Activated naive CD8-positive, alpha-beta T cell treated with anti-CD3 and anti-CD28 coated beads, Interleukin-2, amount 10 ng/mL, durations not matched to agents 7 days and 5 days (primary cell): Measurements from ENCODE around the gene ATG9A. TPM values are rescaled to one million over a fixed set of nuclear protein-coding genes. Genes with fewer than 3 reads are reported as not detected.

ENCODE experiments used
- ATAC-seq: fragments of 150-1000 bp; cut with Tn5 transposase; one replicate; pipeline ENCODE4 v1.10.0; 2021; ENCODE audit warnings: low read depth, moderate library complexity
- POLR2A ChIA-PET: fragments of 350-600 bp; sonication (Branson Sonifier 250); formaldehyde crosslinking; loops from one replicate; lab custom pipeline; 2021; ENCODE audit warnings: antibody characterized with exemption; lab: Charles Lee
- DNase-seq: peaks from one replicate; pipeline ENCODE4 v3.0.0; 2021
- H3K27ac Mint-ChIP-seq: one replicate; pipeline ENCODE4 v1.8.0; 2022; ENCODE audit warnings: mild to moderate bottlenecking, mixed read lengths
- H3K27me3 Mint-ChIP-seq: one replicate; pipeline ENCODE4 v1.8.0; 2022; ENCODE audit warnings: mild to moderate bottlenecking, moderate library complexity, mixed read lengths
- H3K36me3 Mint-ChIP-seq: one replicate; pipeline ENCODE4 v1.8.0; 2021; ENCODE audit warnings: mild to moderate bottlenecking, mixed read lengths
- H3K4me1 Mint-ChIP-seq: one replicate; pipeline ENCODE4 v1.8.0; 2021; ENCODE audit warnings: mixed read lengths
- H3K4me3 Mint-ChIP-seq: one replicate; pipeline ENCODE4 v1.8.0; 2022; ENCODE audit warnings: mild to moderate bottlenecking, moderate library complexity, mixed read lengths
- H3K9me3 Mint-ChIP-seq: one replicate; pipeline ENCODE4 v1.8.0; 2021; ENCODE audit warnings: mixed read lengths
- total RNA-seq, 2 experiments: library from RNA; stranded (reverse); gene quantifications; one replicate each; pipeline ENCODE4 v1.2.3, GENCODE V29; 2021

The ATG9A gene
- total RNA-seq, 2 experiments from 2014 or later, result 56.0 to 62.1 TPM

GRCh38 chr2:219182331-219183150 lies 46.9 kb downstream of the ATG9A start:
- no peaks in the 10 kb centered on the region for H3K27me3 Mint-ChIP-seq

DNA sequence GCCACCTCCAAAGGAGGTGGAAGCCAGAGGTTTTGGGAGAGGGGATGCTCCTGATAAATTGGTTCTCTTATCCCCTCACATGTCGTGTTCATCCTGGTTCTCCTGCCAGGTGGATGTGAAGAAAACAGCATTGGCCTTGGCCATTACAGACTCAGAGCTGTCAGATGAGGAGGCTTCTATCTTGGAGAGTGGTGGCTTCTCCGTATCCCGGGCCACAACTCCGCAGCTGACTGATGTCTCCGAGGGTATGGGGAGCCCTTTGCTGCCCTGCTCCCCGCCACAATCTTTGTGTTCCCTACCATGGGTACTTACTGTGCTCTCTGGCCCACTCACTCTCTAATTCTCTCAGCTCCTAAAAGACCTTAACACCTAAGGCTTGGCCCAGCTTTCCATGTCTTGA lies 47.9 kb downstream of the ATG9A start:
- peak overlapping the region; percentile 87 for H3K27ac Mint-ChIP-seq
- ATAC-seq, result no peak
- POLR2A ChIA-PET, result interaction anchor here (0.7 to 8.0 kb wide), 9 partner anchors 11 to 71 kb away, joined by 3 to 73 read pairs (median 5); partner anchors contain the start of genes ANKZF1, ATG9A, GLB1L and STK16
- peaks cover 46% of the 10 kb centered on the region for H3K36me3 Mint-ChIP-seq
- no peaks in the 10 kb centered on the region for H3K9me3 Mint-ChIP-seq
- peaks cover 50% of the 10 kb centered on the region for H3K4me1 Mint-ChIP-seq
- peak overlapping the region; percentile 73 for H3K4me3 Mint-ChIP-seq
- H3K27me3 Mint-ChIP-seq, result no peaks in the 10 kb centered on the region
- no peak for DNase-seq

More at GRCh38 chr2:219182331-219183150, 46.9 kb downstream of the ATG9A start:
- ATAC-seq (peak; percentile 24), DNase-seq (peak; percentile 44)
- POLR2A ChIA-PET, result interaction anchor here (0.7 to 8.0 kb wide), 9 partner anchors 10 to 71 kb away, joined by 3 to 73 read pairs (median 6); partner anchors contain the start of genes GLB1L, STK16, TUBA4A and TUBA4B
- H3K27ac Mint-ChIP-seq, result peak overlapping the region; percentile 87
- peak overlapping the region; percentile 73 for H3K4me3 Mint-ChIP-seq
- peaks cover 52% of the 10 kb centered on the region for H3K36me3 Mint-ChIP-seq
- H3K9me3 Mint-ChIP-seq, result no peaks in the 10 kb centered on the region
- H3K4me1 Mint-ChIP-seq, result peaks cover 48% of the 10 kb centered on the region

GRCh38 chr2:219180961-219181360 lies 48.5 kb downstream of the ATG9A start:
- H3K36me3 Mint-ChIP-seq, result peaks cover 43% of the 10 kb centered on the region
- peak overlapping the region; percentile 73 for H3K4me3 Mint-ChIP-seq
- H3K4me1 Mint-ChIP-seq, result peaks cover 51% of the 10 kb centered on the region
- no peaks in the 10 kb centered on the region for H3K27me3 Mint-ChIP-seq
- POLR2A ChIA-PET, result interaction anchor here (0.7 to 8.0 kb wide), 9 partner anchors 12 to 72 kb away, joined by 3 to 73 read pairs (median 5); partner anchors contain the start of genes ANKZF1, ATG9A, GLB1L and STK16
- H3K9me3 Mint-ChIP-seq, result no peaks in the 10 kb centered on the region
- H3K27ac Mint-ChIP-seq, result peak overlapping the region; percentile 87
- ATAC-seq, result no peak
- no peak for DNase-seq

GRCh38 chr2:219179601-219180465 lies 49.6 kb downstream of the ATG9A start:
- ATAC-seq (no peak), DNase-seq (no peak)
- H3K4me3 Mint-ChIP-seq, result peak overlapping the region; percentile 97
- H3K27ac Mint-ChIP-seq, result peak overlapping the region; percentile 93
- no peaks in the 10 kb centered on the region for H3K9me3 Mint-ChIP-seq
- H3K4me1 Mint-ChIP-seq, result peaks cover 62% of the 10 kb centered on the region
- peaks cover 36% of the 10 kb centered on the region for H3K36me3 Mint-ChIP-seq
- POLR2A ChIA-PET, result interaction anchor here (0.8 to 8.0 kb wide), 6 partner anchors 12 to 65 kb away, joined by 3 to 73 read pairs (median 6); partner anchors contain the start of genes GLB1L, STK16 and ZFAND2B
- no peaks in the 10 kb centered on the region for H3K27me3 Mint-ChIP-seq

DNA sequence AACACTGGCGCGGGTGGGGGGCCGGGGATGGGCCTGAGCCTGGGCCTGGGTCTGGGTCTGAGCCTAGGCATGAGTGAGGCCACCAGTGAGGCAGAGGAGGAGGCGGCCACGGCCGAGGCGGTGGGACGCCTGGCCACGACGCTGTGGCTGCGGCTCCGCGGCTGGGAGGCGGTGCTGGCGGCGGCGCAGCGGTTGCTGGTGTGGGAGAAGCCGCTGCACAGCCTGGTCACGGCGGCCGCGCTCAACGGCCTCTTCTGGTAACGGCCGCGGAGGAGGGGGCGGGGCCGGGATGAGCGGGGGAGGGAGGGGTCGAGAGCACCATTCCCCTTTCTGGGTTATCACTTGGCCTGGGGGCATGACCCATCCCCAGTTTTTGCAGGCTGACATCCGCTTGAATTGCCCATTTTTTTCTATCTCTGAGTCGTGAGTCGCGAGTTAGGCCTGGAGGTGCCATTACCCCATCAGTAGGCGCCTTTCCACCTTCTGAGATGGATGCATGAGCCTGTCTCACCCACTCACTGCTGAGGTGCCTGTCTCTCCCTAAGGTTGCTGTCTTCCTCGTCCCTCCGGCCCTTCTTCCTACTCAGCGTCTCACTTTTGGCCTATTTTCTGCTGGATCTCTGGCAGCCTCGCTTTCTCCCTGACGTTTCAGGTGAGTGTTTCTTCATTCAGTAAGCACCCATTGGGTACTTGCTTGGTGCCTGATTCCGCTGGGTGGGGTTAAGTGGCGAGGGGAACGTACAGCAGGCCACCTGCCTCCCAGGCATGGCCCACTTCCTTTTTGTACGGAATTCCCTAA lies 50.9 kb downstream of the ATG9A start:
- peak overlapping the region; percentile 93 for H3K27ac Mint-ChIP-seq
- H3K36me3 Mint-ChIP-seq, result peaks cover 38% of the 10 kb centered on the region
- H3K27me3 Mint-ChIP-seq, result no peaks in the 10 kb centered on the region
- peak overlapping the region; percentile 97 for H3K4me3 Mint-ChIP-seq
- ATAC-seq (peak; percentile 2), DNase-seq (no peak)
- H3K4me1 Mint-ChIP-seq, result peaks cover 67% of the 10 kb centered on the region
- no peaks in the 10 kb centered on the region for H3K9me3 Mint-ChIP-seq
- POLR2A ChIA-PET, result interaction anchor here (0.7 to 8.0 kb wide), 5 partner anchors 21 to 75 kb away, joined by 4 to 73 read pairs (median 42); partner anchors contain the start of genes GLB1L, STK16, TUBA4A and ZFAND2B

DNA sequence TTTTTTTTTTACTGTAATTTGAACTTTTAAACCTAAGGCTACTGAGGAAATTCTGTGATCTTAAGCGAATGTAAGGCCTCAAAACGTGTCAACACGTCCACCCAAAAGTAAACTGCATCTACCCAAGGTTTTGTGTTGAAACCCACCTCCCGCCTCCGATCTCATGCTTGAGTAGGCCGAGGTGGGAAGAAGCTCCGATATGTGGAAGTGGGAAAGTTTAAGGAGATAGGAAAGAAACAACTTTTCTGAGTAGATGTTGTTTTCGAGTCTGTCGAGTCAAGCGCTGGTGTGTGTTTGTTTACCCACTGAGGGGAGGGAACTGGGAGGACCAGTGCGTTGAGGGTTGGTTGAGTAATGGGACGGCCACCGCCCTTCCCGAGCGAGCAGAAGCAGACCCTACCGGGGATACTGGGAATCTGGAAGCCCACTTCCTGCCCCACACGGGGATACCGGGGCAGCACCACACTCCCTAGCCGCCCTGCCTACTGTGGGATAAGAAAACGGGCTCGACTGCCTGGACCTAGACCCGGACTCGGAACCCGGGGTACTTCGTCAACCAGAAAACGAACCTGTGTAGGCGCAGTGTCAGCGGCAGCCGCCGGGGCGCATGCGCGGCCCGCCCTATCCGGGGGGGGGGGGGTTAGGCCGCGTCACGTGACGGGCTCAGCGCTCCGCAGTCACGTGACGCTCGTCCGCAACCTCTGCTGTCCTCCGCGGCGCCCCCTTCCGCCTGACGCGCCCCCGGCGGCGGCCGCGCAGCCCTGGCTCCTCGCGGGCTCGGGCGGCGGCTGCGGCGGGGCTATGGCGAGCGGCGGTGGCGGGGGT lies 51.7 kb downstream of the ATG9A start, which contains the start of gene RETREG2:
TSS of gene RETREG2 (plus strand) at position 724 of the 825 bp plus-strand sequence. CDS start at position 802, 78 bp downstream.
- H3K4me3 Mint-ChIP-seq, result peak within 1 kb of the TSS; percentile 97
- ATAC-seq (peak; percentile 43), DNase-seq (peak; percentile 88)
- peaks cover 60% of the 10 kb centered on the region for H3K4me1 Mint-ChIP-seq
- H3K36me3 Mint-ChIP-seq, result peaks cover 31% of the 10 kb centered on the region
- POLR2A ChIA-PET, result interaction anchor here (1.0 to 4.7 kb wide), 10 partner anchors 11 to 211 kb away, joined by 4 to 92 read pairs (median 13); partner anchors contain the start of genes ANKZF1, ATG9A, TUBA4A and TUBA4B
- no peaks in the 10 kb centered on the region for H3K9me3 Mint-ChIP-seq
- H3K27ac Mint-ChIP-seq, result peak within 1 kb of the TSS; percentile 93
- H3K27me3 Mint-ChIP-seq, result no peaks in the 10 kb centered on the region

- Mint-ChIP-seq H3K27me3 (no peaks in the 10 kb centered on the region), H3K4me1 (peaks cover 57% of the 10 kb centered on the region), H3K9me3 (no peaks in the 10 kb centered on the region), H3K27ac (peak within 1 kb of the TSS; percentile 93), H3K36me3 (peaks cover 33% of the 10 kb centered on the region), H3K4me3 (peak within 1 kb of the TSS; percentile 97)
- DNase-seq, result peak; percentile 93
- peak; percentile 82 for ATAC-seq
- POLR2A ChIA-PET, result interaction anchor here (0.6 to 4.7 kb wide), 20 partner anchors 8 to 212 kb away, joined by 3 to 92 read pairs (median 4); partner anchors contain the start of genes ANKZF1, ATG9A, NHEJ1 and TUBA4A
These were observed 52.5 kb downstream of the ATG9A start, which contains the start of gene CNPPD1 for GRCh38 chr2:219176818-219177551. TSS of gene CNPPD1 (minus strand) at chr2:219176925. CDS start at chr2:219176828, 97 bp downstream.

GRCh38 chr2:219175928-219176817 lies 53.3 kb downstream of the ATG9A start:
- peak; percentile 59 for DNase-seq
- no peaks in the 10 kb centered on the region for H3K9me3 Mint-ChIP-seq
- POLR2A ChIA-PET, result interaction anchor here (0.6 to 4.7 kb wide), 22 partner anchors 9 to 212 kb away, joined by 3 to 92 read pairs (median 4); partner anchors contain the start of genes ANKZF1, ATG9A, DNPEP and NHEJ1
- peak; percentile 20 for ATAC-seq
- H3K27ac Mint-ChIP-seq, result peak overlapping the region; percentile 79
- peak overlapping the region; percentile 97 for H3K4me3 Mint-ChIP-seq
- peaks cover 26% of the 10 kb centered on the region for H3K36me3 Mint-ChIP-seq
- H3K4me1 Mint-ChIP-seq, result peaks cover 52% of the 10 kb centered on the region
- no peaks in the 10 kb centered on the region for H3K27me3 Mint-ChIP-seq

DNA sequence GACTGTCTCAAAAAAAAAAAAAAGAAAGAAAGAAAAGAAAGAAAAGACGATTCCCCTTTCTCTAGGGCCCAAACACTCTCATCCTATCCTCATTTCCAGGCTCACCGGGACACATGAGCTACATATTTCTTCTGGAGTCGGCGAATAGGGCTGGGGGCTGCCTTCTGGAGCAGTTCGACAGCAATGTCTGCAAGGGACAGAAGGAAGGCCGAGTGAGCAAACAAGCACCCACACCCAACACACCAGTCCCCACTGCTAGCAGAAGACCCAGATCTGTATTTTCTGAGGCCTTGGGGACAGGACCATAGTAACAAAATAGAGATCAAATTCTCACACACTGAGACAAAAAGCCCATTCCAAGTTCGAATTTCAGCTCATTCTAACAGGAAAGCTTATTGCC lies 54.0 kb downstream of the ATG9A start:
- Mint-ChIP-seq H3K9me3 (no peaks in the 10 kb centered on the region), H3K4me1 (peaks cover 45% of the 10 kb centered on the region), H3K36me3 (peaks cover 21% of the 10 kb centered on the region), H3K27ac (peak overlapping the region; percentile 58), H3K4me3 (peak overlapping the region; percentile 97), H3K27me3 (no peaks in the 10 kb centered on the region)
- ATAC-seq, result no peak
- DNase-seq, result no peak
- POLR2A ChIA-PET, result interaction anchor here (0.7 to 4.7 kb wide), 13 partner anchors 9 to 212 kb away, joined by 3 to 92 read pairs (median 10); partner anchors contain the start of genes ANKZF1, ATG9A, DNPEP and TUBA4A

DNA sequence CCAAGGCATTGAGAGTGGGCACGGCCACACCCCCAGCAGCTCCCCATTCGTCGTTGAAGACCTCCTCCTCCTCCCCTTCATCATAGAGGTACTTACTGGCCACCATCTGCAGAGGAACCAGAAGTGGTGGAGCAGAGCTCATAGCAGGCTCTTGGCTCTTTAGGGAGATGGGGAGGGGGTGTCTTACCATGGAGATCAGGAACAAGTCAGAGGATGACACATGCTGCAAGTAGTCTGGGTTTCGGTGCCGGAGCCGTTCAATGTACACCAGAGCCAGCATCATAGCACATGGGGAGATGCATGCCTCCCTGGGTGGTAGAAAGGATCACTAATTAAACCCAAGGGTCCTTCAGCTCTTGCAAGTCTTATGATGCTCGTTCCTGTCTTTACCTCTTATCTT lies 54.6 kb downstream of the ATG9A start:
- Mint-ChIP-seq H3K27me3 (no peaks in the 10 kb centered on the region), H3K36me3 (peaks cover 18% of the 10 kb centered on the region), H3K27ac (peak overlapping the region; percentile 18), H3K4me3 (peak overlapping the region; percentile 97), H3K9me3 (no peaks in the 10 kb centered on the region), H3K4me1 (peaks cover 41% of the 10 kb centered on the region)
- POLR2A ChIA-PET, result interaction anchor here (1.1 to 4.7 kb wide), 5 partner anchors 25 to 213 kb away, joined by 3 to 92 read pairs (median 42); partner anchors contain the start of genes DNPEP, TUBA4A, TUBA4B and ZFAND2B
- ATAC-seq, result no peak
- no peak for DNase-seq
